Measurements from ENCODE around the gene GRM4. TPM values are rescaled to one million over a fixed set of nuclear protein-coding genes. Genes with fewer than 3 reads are reported as not detected.

GRM4 gene
- total and polyA plus RNA-seq, 10 of the 15 experiments (the other 5 are each of a cell fraction or from before 2014, with no cell fraction given), result 0.01 to 0.31 (median 0.05) TPM; not detected in 2

- no TSS peak for BruUV-seq (replicated peaks)
- ATAC-seq, result no peak
- Histone ChIP-seq H2AFZ (ENCODE audit: control insufficient read depth, low read depth, low read length) (no peak overlapping the region), H3K4me3 (no peak overlapping the region), H3K4me1 (ENCODE audit: control insufficient read depth, insufficient read depth, low read length) (no peaks in the 10 kb centered on the region), H3K9me3 (replicated peaks; ENCODE audit: control insufficient read depth, insufficient read depth, low read length) (no peaks in the 10 kb centered on the region), H3K36me3 (ENCODE audit: control insufficient read depth in 2 of 2, insufficient read depth in 2 of 2, low read length in 1 of 2) (no peaks in the 10 kb centered on the region), H3K79me2 (ENCODE audit: control insufficient read depth, insufficient read depth, low read length) (no peaks in the 10 kb centered on the region), H3K27me3 (replicated peaks in 1 of 2; ENCODE audit: control insufficient read depth in 2 of 2, insufficient read depth in 2 of 2, low read length in 1 of 2) (peaks cover 0 to 1% of the 10 kb centered on the region in 2 experiments; a peak in 2 of 4 replicates), H3K9ac (ENCODE audit: control insufficient read depth, insufficient read depth, low read length) (no peak overlapping the region), H3K4me2 (ENCODE audit: control insufficient read depth, insufficient read depth) (no peak overlapping the region), H4K20me1 (ENCODE audit: control insufficient read depth, insufficient read depth) (no peaks in the 10 kb centered on the region), H3K27ac (ENCODE audit: control insufficient read depth, insufficient read depth) (no peak overlapping the region)
- POLR2A ChIA-PET, result no interaction called here
- in situ Hi-C loops (cut with MboI), result no loop called here
- TF ChIP-seq ZNF592 (IDR thresholded peaks at IDR 0.05), result no peak
- TF ChIP-seq HDGF (IDR thresholded peaks at IDR 0.05), result no peak
- TF ChIP-seq ZBED1 (IDR thresholded peaks at IDR 0.05; ENCODE audit: borderline replicate concordance), result no peak
- no peak for TF ChIP-seq SIN3A (IDR thresholded peaks at IDR 0.05; ENCODE audit: low read depth, low read length)
- TF ChIP-seq PRDM15 (CRISPR knock-in tag; IDR thresholded peaks at IDR 0.05), result no peak
- TF ChIP-seq RB1 (IDR thresholded peaks at IDR 0.05; ENCODE audit: borderline replicate concordance), result no peak
- no peak for TF ChIP-seq POLR2AphosphoS5 (IDR thresholded peaks at IDR 0.05; ENCODE audit: low read length)
- no peak for TF ChIP-seq IRF5 (IDR thresholded peaks at IDR 0.05; ENCODE audit: borderline replicate concordance)
- TF ChIP-seq ELK1 (IDR thresholded peaks at IDR 0.05; ENCODE audit: low read depth, low read length), result no peak
- no peak for TF ChIP-seq FOS (IDR thresholded peaks at IDR 0.05; ENCODE audit: borderline replicate concordance, extremely low read depth, insufficient read length)
- WGBS (ENCODE audit: insufficient coverage, insufficient replicate concordance, low lambda C conversion rate, missing lambda C conversion rate), result 38% methylated on average over 4 of the region's 5 CpGs
- FAIRE-seq, result no peak
- intact Hi-C loops (cut with micrococcal nuclease; ENCODE audit: unreplicated experiment), result no loop called here
- CTCF ChIA-PET, result no interaction called here
- RAD21 ChIA-PET (ENCODE audit: unreplicated experiment), result no interaction called here
- DNase-seq (ENCODE audit: low read depth, low spot score), result no peak
- SMC1A ChIA-PET (ENCODE audit: uncharacterized antibody, unreplicated experiment), result no interaction called here
These were observed 125.6 kb downstream of the GRM4 start for GRCh38 chr6:34020278-34020677.

Data from GM12878 (cell line).